OCI-LY3 (cell line): ENCODE results near the gene KRTAP4-2.

Experiments
- H2AFZ ChIP-seq: fragments of 200-600, 300-600 bp; shearing (Covaris generic); 2 replicates; pipeline ENCODE4 v1.6.0; 2014; ENCODE audit warnings: antibody characterized with exemption, low read depth, low read length
- H3K27ac ChIP-seq: fragments of 200-600, 300-600 bp; sonication (generic); 2 replicates; pipeline ENCODE4 v1.5.1; 2014; ENCODE audit warnings: mild to moderate bottlenecking, low read length, moderate library complexity, mixed read lengths
- H3K27me3 ChIP-seq: fragments of 200-600, 300-600 bp; sonication (generic); 2 replicates; pipeline ENCODE4 v1.6.1; 2014; ENCODE audit warnings: low read depth, low read length, mixed read lengths
- H3K36me3 ChIP-seq: fragments of 200-600, 300-600 bp; sonication (generic); replicated peaks from 2 replicates; pipeline ENCODE3; 2014; ENCODE audit warnings: low read depth, low read length, mixed read lengths
- H3K4me1 ChIP-seq: fragments of 300-600, 200-600 bp; sonication (generic); 2 replicates; pipeline ENCODE4 v1.6.1; 2014; ENCODE audit warnings: low read length, mixed read lengths
- H3K4me2 ChIP-seq: fragments of 200-600, 300-600 bp; sonication (generic); 2 replicates; pipeline ENCODE4 v1.6.1; 2014; ENCODE audit warnings: low read length, mixed read lengths
- H3K4me3 ChIP-seq: fragments of 300-600, 200-600 bp; sonication (generic); 2 replicates; pipeline ENCODE4 v1.5.1; 2014; ENCODE audit warnings: antibody characterized with exemption, mild to moderate bottlenecking, low read length, moderate library complexity
- H3K79me2 ChIP-seq: fragments of 300-600, 200-600 bp; shearing (Covaris generic); 2 replicates; pipeline ENCODE4 v1.6.1; 2014; ENCODE audit warnings: mild to moderate bottlenecking, low read length, mixed read lengths
- H3K9ac ChIP-seq: fragments of 300-600, 200-600 bp; shearing (Covaris generic); 2 replicates; pipeline ENCODE4 v1.6.0; 2014; ENCODE audit warnings: mild to moderate bottlenecking, low read length, moderate library complexity
- H3K9me3 ChIP-seq: fragments of 200-600, 300-600 bp; shearing (Covaris generic); 2 replicates; pipeline ENCODE4 v1.6.1; 2014; ENCODE audit warnings: low read length, mixed read lengths; ENCODE audit not compliant: insufficient read depth
- H4K20me1 ChIP-seq: fragments of 200-600, 300-600 bp; sonication (generic); 2 replicates; pipeline ENCODE4 v1.6.1; 2016; ENCODE audit warnings: low read length, mixed read lengths; ENCODE audit not compliant: insufficient read depth
- CTCF ChIP-seq: fragments of 200-600, 300-600 bp; sonication (generic); IDR thresholded peaks from 2 replicates; pipeline ENCODE4 v1.5.1; 2014; ENCODE audit warnings: antibody characterized with exemption, low read length, low read depth
- EZH2phosphoT487 ChIP-seq: fragments of 200-600 bp; shearing (Covaris generic); IDR thresholded peaks from 2 replicates; pipeline ENCODE4 v1.6.1; 2018; ENCODE audit warnings: antibody characterized with exemption, mixed run types, low read depth

Gene KRTAP4-2

DNA sequence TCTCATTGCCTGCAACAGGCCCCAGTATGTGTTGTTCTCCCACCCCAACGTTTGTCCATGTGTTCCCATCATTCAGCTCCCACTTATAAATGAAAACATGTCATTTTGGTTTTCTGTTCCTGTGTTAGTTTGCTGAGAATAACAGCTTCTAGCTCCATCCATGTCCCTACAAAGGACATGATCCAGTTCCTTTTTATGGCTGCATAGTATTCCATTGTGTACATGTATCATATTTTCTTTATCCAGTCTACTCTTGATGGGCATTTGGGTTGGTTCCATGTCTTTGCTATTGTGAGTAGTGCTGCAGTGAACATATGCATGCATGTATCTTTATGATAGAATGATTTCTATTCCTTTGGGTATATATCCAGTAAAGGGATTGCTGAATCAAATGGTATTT, 37.7 kb upstream of the KRTAP4-2 start:
- no peak overlapping the region for H3K4me3 ChIP-seq
- H3K27ac ChIP-seq: no peak overlapping the region
- TF ChIP-seq CTCF: no peak
- no peak for TF ChIP-seq EZH2phosphoT487
- no peaks in the 10 kb centered on the region for H4K20me1 ChIP-seq
- H2AFZ ChIP-seq: no peak overlapping the region
- peaks cover 16% of the 10 kb centered on the region for H3K27me3 ChIP-seq
- no peaks in the 10 kb centered on the region for H3K9me3 ChIP-seq
- no peaks in the 10 kb centered on the region for H3K36me3 ChIP-seq
- no peak overlapping the region for H3K9ac ChIP-seq
- no peaks in the 10 kb centered on the region for H3K4me1 ChIP-seq
- H3K4me2 ChIP-seq: no peak overlapping the region
- no peaks in the 10 kb centered on the region for H3K79me2 ChIP-seq

GRCh38 chr17:41212524-41213169, 34.6 kb upstream of the KRTAP4-2 start:
- no peaks in the 10 kb centered on the region for H3K79me2 ChIP-seq
- no peak overlapping the region for H2AFZ ChIP-seq
- H3K36me3 ChIP-seq: no peaks in the 10 kb centered on the region
- H4K20me1 ChIP-seq: no peaks in the 10 kb centered on the region
- no peak overlapping the region for H3K4me2 ChIP-seq
- TF ChIP-seq CTCF: no peak
- TF ChIP-seq EZH2phosphoT487: no peak
- H3K9me3 ChIP-seq: no peaks in the 10 kb centered on the region
- H3K27me3 ChIP-seq: peaks cover 34% of the 10 kb centered on the region
- no peaks in the 10 kb centered on the region for H3K4me1 ChIP-seq
- no peak overlapping the region for H3K27ac ChIP-seq
- no peak overlapping the region for H3K9ac ChIP-seq
- H3K4me3 ChIP-seq: no peak overlapping the region

DNA sequence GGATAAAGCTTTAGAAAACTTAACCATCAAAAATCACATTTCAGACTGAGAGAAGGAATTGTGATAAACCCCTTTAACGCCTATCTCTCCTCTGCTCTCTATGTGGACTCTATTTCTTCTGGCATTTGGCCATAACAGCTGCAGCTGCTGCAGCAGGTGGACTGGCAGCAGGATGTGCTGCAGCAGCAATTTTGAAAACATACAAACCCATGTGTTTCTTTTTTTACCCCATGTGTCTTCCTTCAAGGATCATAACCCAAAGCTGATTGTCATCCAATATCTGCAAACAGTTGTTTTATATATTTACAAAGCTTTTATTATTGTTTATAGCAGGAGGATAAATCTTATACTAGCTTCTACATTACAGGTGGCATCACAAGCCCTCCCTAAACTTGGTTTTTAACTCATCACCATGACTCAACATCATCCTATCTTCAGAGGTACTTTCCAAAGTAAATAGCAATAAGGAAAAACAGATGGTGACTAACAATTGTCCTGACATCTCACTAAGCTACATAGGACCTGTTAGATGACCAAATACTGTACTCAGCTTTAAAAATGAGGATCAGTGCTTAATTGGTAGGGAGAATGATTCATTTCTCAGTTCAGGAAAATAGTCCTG, 33.9 kb upstream of the KRTAP4-2 start:
- H3K9me3 ChIP-seq: no peaks in the 10 kb centered on the region
- H3K27me3 ChIP-seq: peaks cover 37% of the 10 kb centered on the region
- no peak overlapping the region for H3K4me3 ChIP-seq
- no peaks in the 10 kb centered on the region for H3K79me2 ChIP-seq
- H4K20me1 ChIP-seq: no peaks in the 10 kb centered on the region
- TF ChIP-seq EZH2phosphoT487: no peak
- no peak overlapping the region for H3K27ac ChIP-seq
- no peak overlapping the region for H3K9ac ChIP-seq
- no peaks in the 10 kb centered on the region for H3K36me3 ChIP-seq
- H3K4me1 ChIP-seq: no peaks in the 10 kb centered on the region
- no peak overlapping the region for H2AFZ ChIP-seq
- no peak overlapping the region for H3K4me2 ChIP-seq

GRCh38 chr17:41199421-41200078, 21.5 kb upstream of the KRTAP4-2 start:
- H3K9ac ChIP-seq: no peak overlapping the region
- no peak overlapping the region for H3K4me3 ChIP-seq
- TF ChIP-seq CTCF (no peak), EZH2phosphoT487 (no peak)
- no peaks in the 10 kb centered on the region for H3K36me3 ChIP-seq
- H4K20me1 ChIP-seq: no peaks in the 10 kb centered on the region
- H3K4me1 ChIP-seq: no peaks in the 10 kb centered on the region
- no peak overlapping the region for H3K27ac ChIP-seq
- H3K9me3 ChIP-seq: no peaks in the 10 kb centered on the region
- H3K79me2 ChIP-seq: no peaks in the 10 kb centered on the region
- no peak overlapping the region for H2AFZ ChIP-seq
- H3K27me3 ChIP-seq: no peaks in the 10 kb centered on the region
- no peak overlapping the region for H3K4me2 ChIP-seq
